ENCODE measurements around the gene SDC1. TPM values are rescaled to one million over a fixed set of nuclear protein-coding genes. Genes with fewer than 3 reads are reported as not detected.

SDC1 gene
- polyA plus RNA-seq, 1 experiment, result 42.0 TPM

DNA sequence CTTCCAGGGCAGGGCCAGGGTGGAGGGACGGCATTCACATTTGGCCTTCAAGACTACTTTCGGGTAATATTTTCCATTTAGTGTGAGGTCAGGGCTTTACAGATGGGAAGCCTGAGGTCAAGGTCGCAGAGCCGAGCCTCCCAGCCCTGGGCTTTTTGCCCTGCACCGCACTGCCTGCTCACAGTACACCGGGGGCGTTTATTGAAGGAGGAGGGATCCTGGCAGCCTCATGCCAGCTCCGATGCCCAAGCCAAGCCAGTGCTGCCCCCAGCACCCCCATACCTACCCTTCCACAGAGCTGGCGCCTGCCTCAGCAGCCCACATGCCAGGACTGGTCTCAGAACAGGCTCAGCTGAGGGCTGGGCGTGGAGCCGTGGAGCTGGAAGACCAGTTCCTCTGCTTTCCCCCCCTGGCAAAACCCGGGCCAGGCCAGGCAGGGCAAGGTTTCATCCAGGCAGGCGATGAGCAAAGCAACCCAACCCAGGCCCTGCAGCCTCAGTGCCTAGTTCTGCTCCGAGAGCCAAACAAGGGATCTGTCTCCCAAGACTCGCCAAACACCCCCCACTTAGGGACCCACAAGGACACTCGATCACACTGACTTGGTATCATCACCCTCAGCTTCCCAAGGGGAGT, 11.9 kb downstream of the SDC1 start:
- POLR2A ChIA-PET, result no interaction called here
- no peak for DNase-seq (ENCODE audit: low read depth)
- no peaks in the 10 kb centered on the region for H3K27me3 ChIP-seq (ENCODE audit: control insufficient read depth, insufficient read depth, low read length)
- CTCF ChIA-PET, result interaction anchor here (0.7 to 1.4 kb wide), 2 partner anchors 12 to 78 kb away, joined by 3 to 5 read pairs; no protein-coding TSS in a partner anchor
- TF ChIP-seq, protein P1, sequence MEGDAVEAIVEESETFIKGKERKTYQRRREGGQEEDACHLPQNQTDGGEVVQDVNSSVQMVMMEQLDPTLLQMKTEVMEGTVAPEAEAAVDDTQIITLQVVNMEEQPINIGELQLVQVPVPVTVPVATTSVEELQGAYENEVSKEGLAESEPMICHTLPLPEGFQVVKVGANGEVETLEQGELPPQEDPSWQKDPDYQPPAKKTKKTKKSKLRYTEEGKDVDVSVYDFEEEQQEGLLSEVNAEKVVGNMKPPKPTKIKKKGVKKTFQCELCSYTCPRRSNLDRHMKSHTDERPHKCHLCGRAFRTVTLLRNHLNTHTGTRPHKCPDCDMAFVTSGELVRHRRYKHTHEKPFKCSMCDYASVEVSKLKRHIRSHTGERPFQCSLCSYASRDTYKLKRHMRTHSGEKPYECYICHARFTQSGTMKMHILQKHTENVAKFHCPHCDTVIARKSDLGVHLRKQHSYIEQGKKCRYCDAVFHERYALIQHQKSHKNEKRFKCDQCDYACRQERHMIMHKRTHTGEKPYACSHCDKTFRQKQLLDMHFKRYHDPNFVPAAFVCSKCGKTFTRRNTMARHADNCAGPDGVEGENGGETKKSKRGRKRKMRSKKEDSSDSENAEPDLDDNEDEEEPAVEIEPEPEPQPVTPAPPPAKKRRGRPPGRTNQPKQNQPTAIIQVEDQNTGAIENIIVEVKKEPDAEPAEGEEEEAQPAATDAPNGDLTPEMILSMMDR (IDR thresholded peaks at IDR 0.05; ENCODE audit: insufficient read depth, low read depth, low read length), result no peak
- H3K36me3 ChIP-seq (ENCODE audit: control insufficient read depth, insufficient read depth, low read length), result no peaks in the 10 kb centered on the region; the same call in 1 of the 2 replicates
- H3K4me3 ChIP-seq (ENCODE audit: low read depth, low read length), result no peak overlapping the region

DNA sequence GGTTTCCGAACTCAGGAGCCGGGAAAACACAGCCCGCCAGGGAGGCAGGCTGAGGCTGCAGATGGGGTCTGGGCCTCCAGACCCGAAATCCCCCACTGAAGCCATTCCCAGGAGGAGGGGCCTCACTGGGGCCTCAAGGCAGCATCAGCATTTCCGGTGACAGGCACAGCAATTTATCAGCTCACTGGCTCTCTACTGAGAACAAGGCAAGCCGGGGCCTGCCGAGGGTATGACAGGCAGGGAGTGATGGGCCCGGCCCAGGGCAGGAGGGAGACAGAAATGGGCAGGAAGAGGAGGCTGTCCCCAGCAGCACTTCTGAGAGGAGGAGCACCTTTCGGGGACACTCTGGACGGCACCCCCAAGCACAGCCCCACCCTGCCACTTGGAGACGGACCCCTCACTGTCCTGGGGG, 12.5 kb downstream of the SDC1 start:
- POLR2A ChIA-PET, result no interaction called here

DNA sequence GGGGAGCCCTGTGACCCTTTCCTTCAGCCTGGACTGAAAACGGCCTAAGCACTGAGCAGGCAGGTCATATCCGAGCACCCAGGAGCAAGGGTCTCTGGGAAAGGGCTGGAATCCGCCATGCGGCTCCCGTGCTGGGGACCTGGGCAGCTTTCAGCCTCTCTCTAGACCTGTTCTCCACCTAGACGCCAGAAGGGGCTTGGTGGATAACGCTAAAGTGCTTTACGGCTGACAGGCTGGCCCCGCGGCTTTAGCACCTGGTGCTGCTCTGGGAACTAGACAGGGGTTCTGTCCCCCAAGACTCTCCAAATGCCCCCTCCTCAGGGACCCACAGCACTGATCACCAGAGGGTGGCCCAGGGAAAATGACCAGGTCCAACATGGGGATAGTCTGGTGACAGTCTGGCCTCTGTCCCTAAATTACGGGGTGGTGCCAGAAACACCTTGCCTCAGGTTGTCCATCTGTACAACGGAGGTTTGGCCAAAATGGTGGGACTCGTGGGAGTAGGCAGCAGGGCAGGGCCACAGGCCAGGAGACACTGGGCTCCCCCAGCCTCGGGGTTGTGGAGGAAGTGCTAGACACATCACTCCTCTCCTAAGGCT, 13.0 kb downstream of the SDC1 start:
- Histone ChIP-seq H3K27me3 (ENCODE audit: control insufficient read depth, insufficient read depth, low read length) (no peaks in the 10 kb centered on the region), H3K4me3 (ENCODE audit: low read depth, low read length) (no peak overlapping the region), H3K36me3 (ENCODE audit: control insufficient read depth, insufficient read depth, low read length) (no peaks in the 10 kb centered on the region; the same call in 1 of the 2 replicates)
- TF ChIP-seq, protein P1 (IDR thresholded peaks at IDR 0.05; ENCODE audit: insufficient read depth, low read depth, low read length), result no peak
- DNase-seq (ENCODE audit: low read depth), result no peak
- ChIA-PET POLR2A (interaction anchor here (0.6 kb wide), 1 partner anchor 237 kb away, joined by 7 read pairs; no protein-coding TSS in a partner anchor), CTCF (interaction anchor here (1.4 kb wide), 1 partner anchor 76 kb away, joined by 5 read pairs; no protein-coding TSS in a partner anchor)

More for the DNA sequence above, 12.5 kb downstream of the SDC1 start:
- DNase-seq (ENCODE audit: low read depth), result no peak
- TF ChIP-seq, protein P1 (IDR thresholded peaks at IDR 0.05; ENCODE audit: insufficient read depth, low read depth, low read length), result no peak
- CTCF ChIA-PET, result interaction anchor here (1.4 kb wide), 1 partner anchor 77 kb away, joined by 5 read pairs; no protein-coding TSS in a partner anchor
- Histone ChIP-seq H3K36me3 (ENCODE audit: control insufficient read depth, insufficient read depth, low read length) (no peaks in the 10 kb centered on the region; the same call in 1 of the 2 replicates), H3K4me3 (ENCODE audit: low read depth, low read length) (no peak overlapping the region), H3K27me3 (ENCODE audit: control insufficient read depth, insufficient read depth, low read length) (no peaks in the 10 kb centered on the region)

DNA sequence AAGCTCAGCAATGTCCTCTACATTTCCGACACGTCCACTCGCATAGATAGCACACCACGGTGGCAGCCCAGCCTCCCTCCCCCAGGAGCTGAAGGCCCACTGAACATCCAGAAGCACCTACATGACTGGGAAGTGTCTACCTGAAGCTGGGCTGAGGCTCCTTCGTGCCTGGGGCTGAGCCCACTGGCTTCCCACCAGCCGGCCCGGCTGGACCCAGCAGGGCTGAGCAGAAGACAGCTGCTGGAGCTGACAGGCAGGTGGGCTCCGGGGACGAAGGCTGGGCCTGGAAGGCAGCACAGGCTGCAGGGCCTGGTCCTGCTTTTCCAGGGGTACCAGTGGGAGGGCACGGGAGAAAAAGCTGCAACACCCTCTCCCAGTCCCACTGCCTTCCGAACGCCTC, 13.5 kb downstream of the SDC1 start:
- ChIA-PET POLR2A (interaction anchor here (0.6 kb wide), 1 partner anchor 238 kb away, joined by 7 read pairs; no protein-coding TSS in a partner anchor), CTCF (no interaction called here)
- H3K4me3 ChIP-seq (ENCODE audit: low read depth, low read length), result no peak overlapping the region
- no peaks in the 10 kb centered on the region; the same call in 1 of the 2 replicates for H3K36me3 ChIP-seq (ENCODE audit: control insufficient read depth, insufficient read depth, low read length)
- H3K27me3 ChIP-seq (ENCODE audit: control insufficient read depth, insufficient read depth, low read length), result no peaks in the 10 kb centered on the region
- TF ChIP-seq, protein P1 (IDR thresholded peaks at IDR 0.05; ENCODE audit: insufficient read depth, low read depth, low read length), result no peak
- DNase-seq (ENCODE audit: low read depth), result no peak

DNA sequence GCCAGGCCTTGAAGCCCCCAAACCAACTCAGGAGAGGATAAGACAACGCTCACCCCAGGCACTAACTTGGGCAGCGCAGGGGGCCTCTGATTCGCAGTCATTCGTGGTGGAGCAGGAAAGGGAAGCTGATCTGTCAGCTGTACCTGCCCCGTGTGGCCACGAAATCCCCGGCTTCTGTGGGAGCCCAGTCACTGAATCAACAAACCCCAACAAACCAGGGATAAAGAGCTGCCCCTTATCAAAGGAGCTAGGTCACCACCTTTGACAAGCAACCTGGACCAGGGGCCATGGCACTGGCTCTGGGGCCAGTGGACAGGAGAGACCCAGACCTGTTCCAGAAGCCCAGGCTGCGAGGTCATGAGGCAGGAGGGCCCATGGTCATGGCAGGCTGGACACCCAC, 14.5 kb downstream of the SDC1 start:
- no peak overlapping the region for H3K4me3 ChIP-seq (ENCODE audit: low read depth, low read length)
- no peak for DNase-seq (ENCODE audit: low read depth)
- TF ChIP-seq, protein P1 (IDR thresholded peaks at IDR 0.05; ENCODE audit: insufficient read depth, low read depth, low read length), result no peak
- ChIA-PET POLR2A (interaction anchor here (0.6 kb wide), 1 partner anchor 139 kb away, joined by 4 read pairs; no protein-coding TSS in a partner anchor), CTCF (interaction anchor here (2.0 kb wide), 1 partner anchor 15 kb away, joined by 5 read pairs; the partner anchor contains the start of gene SDC1)
- no peaks in the 10 kb centered on the region for H3K36me3 ChIP-seq (ENCODE audit: control insufficient read depth, insufficient read depth, low read length)
- no peaks in the 10 kb centered on the region for H3K27me3 ChIP-seq (ENCODE audit: control insufficient read depth, insufficient read depth, low read length)
